ENCODE measurements around the gene MINDY4B.

DNA sequence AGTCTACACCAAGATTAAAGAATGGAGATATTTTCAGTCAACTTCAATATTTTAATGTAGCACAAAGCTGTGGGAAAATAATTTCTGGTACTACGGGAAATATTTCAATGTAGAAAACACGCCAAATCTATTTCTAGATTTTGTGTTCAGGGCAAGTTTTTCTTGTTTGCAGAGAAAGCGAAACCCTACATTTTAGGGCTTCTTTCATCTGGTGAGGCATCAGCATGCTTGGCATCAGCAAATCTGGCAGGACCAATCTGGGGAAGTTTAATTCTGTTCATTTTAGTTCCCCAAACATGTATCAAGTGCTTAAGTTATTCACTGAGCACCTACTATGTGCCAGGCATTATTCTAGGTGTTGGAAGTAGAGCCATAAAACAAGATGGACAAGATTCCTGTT lies 37.0 kb upstream of the MINDY4B start:
- TF ChIP-seq, protein P1, sequence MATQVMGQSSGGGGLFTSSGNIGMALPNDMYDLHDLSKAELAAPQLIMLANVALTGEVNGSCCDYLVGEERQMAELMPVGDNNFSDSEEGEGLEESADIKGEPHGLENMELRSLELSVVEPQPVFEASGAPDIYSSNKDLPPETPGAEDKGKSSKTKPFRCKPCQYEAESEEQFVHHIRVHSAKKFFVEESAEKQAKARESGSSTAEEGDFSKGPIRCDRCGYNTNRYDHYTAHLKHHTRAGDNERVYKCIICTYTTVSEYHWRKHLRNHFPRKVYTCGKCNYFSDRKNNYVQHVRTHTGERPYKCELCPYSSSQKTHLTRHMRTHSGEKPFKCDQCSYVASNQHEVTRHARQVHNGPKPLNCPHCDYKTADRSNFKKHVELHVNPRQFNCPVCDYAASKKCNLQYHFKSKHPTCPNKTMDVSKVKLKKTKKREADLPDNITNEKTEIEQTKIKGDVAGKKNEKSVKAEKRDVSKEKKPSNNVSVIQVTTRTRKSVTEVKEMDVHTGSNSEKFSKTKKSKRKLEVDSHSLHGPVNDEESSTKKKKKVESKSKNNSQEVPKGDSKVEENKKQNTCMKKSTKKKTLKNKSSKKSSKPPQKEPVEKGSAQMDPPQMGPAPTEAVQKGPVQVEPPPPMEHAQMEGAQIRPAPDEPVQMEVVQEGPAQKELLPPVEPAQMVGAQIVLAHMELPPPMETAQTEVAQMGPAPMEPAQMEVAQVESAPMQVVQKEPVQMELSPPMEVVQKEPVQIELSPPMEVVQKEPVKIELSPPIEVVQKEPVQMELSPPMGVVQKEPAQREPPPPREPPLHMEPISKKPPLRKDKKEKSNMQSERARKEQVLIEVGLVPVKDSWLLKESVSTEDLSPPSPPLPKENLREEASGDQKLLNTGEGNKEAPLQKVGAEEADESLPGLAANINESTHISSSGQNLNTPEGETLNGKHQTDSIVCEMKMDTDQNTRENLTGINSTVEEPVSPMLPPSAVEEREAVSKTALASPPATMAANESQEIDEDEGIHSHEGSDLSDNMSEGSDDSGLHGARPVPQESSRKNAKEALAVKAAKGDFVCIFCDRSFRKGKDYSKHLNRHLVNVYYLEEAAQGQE (IDR thresholded peaks at IDR 0.05; ENCODE audit: low read depth, low read length): no peak
- TF ChIP-seq POLR2AphosphoS5 (IDR thresholded peaks at IDR 0.05; ENCODE audit: low read depth, low read length) (no peak), NFIC (IDR thresholded peaks at IDR 0.05; ENCODE audit: borderline replicate concordance) (no peak), YY1 (IDR thresholded peaks at IDR 0.05; ENCODE audit: low read depth) (no peak)
- TF ChIP-seq, protein P2, sequence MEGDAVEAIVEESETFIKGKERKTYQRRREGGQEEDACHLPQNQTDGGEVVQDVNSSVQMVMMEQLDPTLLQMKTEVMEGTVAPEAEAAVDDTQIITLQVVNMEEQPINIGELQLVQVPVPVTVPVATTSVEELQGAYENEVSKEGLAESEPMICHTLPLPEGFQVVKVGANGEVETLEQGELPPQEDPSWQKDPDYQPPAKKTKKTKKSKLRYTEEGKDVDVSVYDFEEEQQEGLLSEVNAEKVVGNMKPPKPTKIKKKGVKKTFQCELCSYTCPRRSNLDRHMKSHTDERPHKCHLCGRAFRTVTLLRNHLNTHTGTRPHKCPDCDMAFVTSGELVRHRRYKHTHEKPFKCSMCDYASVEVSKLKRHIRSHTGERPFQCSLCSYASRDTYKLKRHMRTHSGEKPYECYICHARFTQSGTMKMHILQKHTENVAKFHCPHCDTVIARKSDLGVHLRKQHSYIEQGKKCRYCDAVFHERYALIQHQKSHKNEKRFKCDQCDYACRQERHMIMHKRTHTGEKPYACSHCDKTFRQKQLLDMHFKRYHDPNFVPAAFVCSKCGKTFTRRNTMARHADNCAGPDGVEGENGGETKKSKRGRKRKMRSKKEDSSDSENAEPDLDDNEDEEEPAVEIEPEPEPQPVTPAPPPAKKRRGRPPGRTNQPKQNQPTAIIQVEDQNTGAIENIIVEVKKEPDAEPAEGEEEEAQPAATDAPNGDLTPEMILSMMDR (IDR thresholded peaks at IDR 0.05): no peak

Data from SK-N-SH (cell line).